ENCODE data around the gene COL9A3. TPM values are rescaled to one million over a fixed set of nuclear protein-coding genes. Genes with fewer than 3 reads are reported as not detected.

The COL9A3 gene
- total RNA-seq, 1 donor from 2014 or later = not detected

DNA sequence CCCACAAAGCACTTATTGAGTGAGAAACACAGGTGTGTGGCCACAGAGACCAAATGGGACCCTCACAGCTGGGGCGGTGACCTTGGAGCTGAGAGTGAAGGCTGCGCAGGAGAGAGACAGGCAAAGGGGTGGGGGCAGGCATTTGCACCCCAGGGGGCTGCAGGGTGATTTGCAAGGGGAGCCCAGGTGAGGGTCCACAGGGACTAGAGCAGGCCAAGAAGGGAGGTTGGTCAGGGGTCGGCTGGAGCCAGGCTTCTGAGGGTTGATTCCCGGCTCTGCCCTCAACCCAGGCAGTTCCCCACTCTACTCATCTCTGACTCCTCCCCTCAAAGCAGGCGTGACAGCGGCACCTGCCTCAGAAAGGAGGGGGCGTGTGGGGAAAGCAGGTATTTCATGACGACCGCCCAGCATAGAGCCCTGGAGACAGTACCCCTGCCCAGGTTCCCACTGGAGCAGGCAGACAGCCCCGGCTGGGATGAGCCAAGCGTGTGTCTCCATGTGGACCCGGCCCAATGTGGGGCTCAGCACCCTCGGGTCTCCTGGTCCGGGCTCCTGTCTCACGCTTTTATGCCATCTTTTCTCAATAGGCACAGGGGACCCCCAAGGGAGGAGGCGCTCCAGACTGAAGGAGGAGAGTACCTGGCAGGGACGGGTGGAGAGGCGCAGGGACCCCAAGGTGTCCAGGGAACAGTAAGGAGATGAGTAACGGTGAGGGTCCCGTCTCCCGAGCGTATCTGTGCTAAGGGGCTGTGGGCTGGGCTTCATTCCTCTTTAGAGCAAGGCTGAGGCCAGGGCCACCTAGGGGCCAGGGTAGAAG is 23.7 kb upstream of the COL9A3 start:
- Histone ChIP-seq H3K4me3 (ENCODE audit: low read depth, low read length) (no peak overlapping the region), H3K36me3 (ENCODE audit: control insufficient read depth, insufficient read depth, low read length) (no peaks in the 10 kb centered on the region), H3K27me3 (ENCODE audit: control insufficient read depth, insufficient read depth, low read length) (peaks cover 6% of the 10 kb centered on the region)
- no peak for TF ChIP-seq CTCF (IDR thresholded peaks at IDR 0.05; ENCODE audit: insufficient read depth, low read length, severe bottlenecking)
- no peak for FAIRE-seq
- no peak for DNase-seq (ENCODE audit: low read depth)

DNA sequence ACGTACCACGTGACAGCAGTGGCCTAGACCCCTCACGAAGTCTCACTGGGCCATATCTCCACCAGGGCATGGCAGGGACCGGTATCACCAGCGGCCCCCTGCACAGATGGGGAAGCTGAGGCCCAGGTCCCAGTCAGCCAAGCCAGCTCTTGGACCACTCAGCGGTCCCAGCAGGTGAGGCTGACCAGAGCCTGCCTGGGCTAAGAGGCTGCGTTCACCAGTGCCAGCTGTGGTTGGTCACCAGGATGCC is 23.2 kb upstream of the COL9A3 start:
- Histone ChIP-seq H3K27me3 (ENCODE audit: control insufficient read depth, insufficient read depth, low read length) (peaks cover 6% of the 10 kb centered on the region), H3K36me3 (ENCODE audit: control insufficient read depth, insufficient read depth, low read length) (peaks cover 2% of the 10 kb centered on the region), H3K4me3 (ENCODE audit: low read depth, low read length) (peak overlapping the region; percentile 34)
- DNase-seq (ENCODE audit: low read depth) (no peak), FAIRE-seq (no peak)
- TF ChIP-seq CTCF (IDR thresholded peaks at IDR 0.05; ENCODE audit: insufficient read depth, low read length, severe bottlenecking) = no peak

DNA sequence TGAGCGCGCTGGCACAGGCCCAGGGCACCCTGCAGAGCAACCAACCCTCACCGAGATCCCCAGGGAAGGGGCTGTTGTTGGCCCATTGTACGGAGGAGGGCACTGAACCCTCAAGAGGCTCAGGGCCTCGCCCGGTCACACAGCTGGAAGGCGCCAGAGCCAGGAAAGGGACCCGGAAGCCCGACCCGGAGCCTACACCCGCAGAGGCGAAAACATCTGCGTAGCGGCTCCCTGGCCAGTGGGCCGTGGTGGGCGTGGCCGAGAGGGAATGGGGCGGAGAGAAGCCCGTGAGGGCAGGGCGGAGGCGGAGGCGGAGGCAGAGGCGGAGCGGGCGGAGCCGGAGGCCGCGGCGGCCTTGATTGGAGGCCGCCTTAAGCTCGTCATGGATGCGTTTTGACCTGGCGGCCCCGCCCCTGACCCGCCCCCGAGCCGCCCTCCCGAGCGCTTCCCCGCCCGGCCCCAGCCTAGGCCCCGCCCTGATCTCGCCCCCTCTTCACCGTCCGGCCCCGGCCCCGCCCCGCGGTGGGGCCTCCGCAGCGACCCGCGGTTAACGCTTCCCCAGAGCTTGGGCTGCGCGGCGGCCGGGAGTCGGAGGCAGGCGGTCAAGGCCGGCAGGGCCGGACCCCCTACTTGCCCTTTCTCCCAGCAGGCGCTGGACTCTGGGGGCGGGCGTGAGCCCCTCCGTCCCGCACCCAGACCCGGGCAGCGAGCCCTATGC is 22.7 kb upstream of the COL9A3 start:
- H3K4me3 ChIP-seq (ENCODE audit: low read depth, low read length) = peak overlapping the region; percentile 58
- H3K36me3 ChIP-seq (ENCODE audit: control insufficient read depth, insufficient read depth, low read length) = peaks cover 3% of the 10 kb centered on the region
- DNase-seq (ENCODE audit: low read depth) = peak; percentile 78
- H3K27me3 ChIP-seq (ENCODE audit: control insufficient read depth, insufficient read depth, low read length) = peaks cover 1% of the 10 kb centered on the region
- no peak for FAIRE-seq
- TF ChIP-seq CTCF (IDR thresholded peaks at IDR 0.05; ENCODE audit: insufficient read depth, low read length, severe bottlenecking) = no peak

GRCh38 chr20:62795023-62795761 is 21.7 kb upstream of the COL9A3 start:
- Histone ChIP-seq H3K4me3 (ENCODE audit: low read depth, low read length) (peak overlapping the region; percentile 58), H3K27me3 (ENCODE audit: control insufficient read depth, insufficient read depth, low read length) (no peaks in the 10 kb centered on the region), H3K36me3 (ENCODE audit: control insufficient read depth, insufficient read depth, low read length) (peaks cover 9% of the 10 kb centered on the region)
- no peak for FAIRE-seq
- peak; percentile 37 for DNase-seq (ENCODE audit: low read depth)
- TF ChIP-seq CTCF (IDR thresholded peaks at IDR 0.05; ENCODE audit: insufficient read depth, low read length, severe bottlenecking) = no peak

GRCh38 chr20:62796699-62797491 is 20.0 kb upstream of the COL9A3 start:
- peaks cover 10% of the 10 kb centered on the region for H3K36me3 ChIP-seq (ENCODE audit: control insufficient read depth, insufficient read depth, low read length)
- DNase-seq (ENCODE audit: low read depth) (no peak), FAIRE-seq (no peak)
- peak overlapping the region; percentile 58 for H3K4me3 ChIP-seq (ENCODE audit: low read depth, low read length)
- TF ChIP-seq CTCF (IDR thresholded peaks at IDR 0.05; ENCODE audit: insufficient read depth, low read length, severe bottlenecking) = no peak
- no peaks in the 10 kb centered on the region for H3K27me3 ChIP-seq (ENCODE audit: control insufficient read depth, insufficient read depth, low read length)

Measured in bronchial epithelial cell (primary cell).